HepG2 (cell line): ENCODE results near the gene NUAK2. TPM values are rescaled to one million over a fixed set of nuclear protein-coding genes. Genes with fewer than 3 reads are reported as not detected.

ENCODE experiments used
- ATAC-seq: fragments of 200-7000 bp; cut with Tn5 transposase; 3 replicates; pipeline ENCODE4 v1.9.1; 2020; ENCODE audit warnings: mild to moderate bottlenecking, moderate library complexity
- BruUV-seq: library from RNA; stranded (reverse); fragments of 400-500 nt; replicated peaks from 2 replicates; lab custom pipeline; 2021; lab: Mats Ljungman, UMichigan
- CTCF ChIA-PET: fragments of 300-600 bp; formaldehyde crosslinking; extraction: SDS; loops from one replicate; lab custom pipeline; 2021; ENCODE audit warnings: low total read pairs, inconsistent platforms, low intra/inter-chr PET ratio; lab: Yijun Ruan, JAX
- POLR2A ChIA-PET: fragments of 350-600 bp; sonication (Branson Sonifier 250); formaldehyde crosslinking; loops from one replicate; lab custom pipeline; 2020; ENCODE audit warnings: antibody characterized with exemption, inconsistent platforms; lab: Yijun Ruan, JAX
- DNase-seq: peaks from one replicate; pipeline ENCODE4 v3.0.0-alpha.2; 2015; ENCODE audit warnings: low spot score
- FAIRE-seq: peaks from 3 replicates; lab custom pipeline; 2011; peaks lifted over from hg19 to GRCh38; lab: Jason Lieb, UNC
- H2AFZ ChIP-seq: one replicate; pipeline ENCODE4 v1.6.1; 2011; ENCODE audit warnings: low read length, inconsistent platforms
- H3K27ac ChIP-seq: fragments of 300-600 bp; 3 replicates; pipeline ENCODE4 v1.8.0; 2011; ENCODE audit warnings: mixed run types, mild to moderate bottlenecking, mixed read lengths, low read length, inconsistent platforms; ENCODE audit not compliant: insufficient read depth; ENCODE audit errors: extremely low read length
- H3K27me3 ChIP-seq, 2 experiments: fragments of 200-600 bp in 1 of 2; 2 replicates in 1 of 2; 3 replicates in 1 of 2; pipeline versions ENCODE4 v1.6.0 to v1.8.0; 2011; ENCODE audit warnings: low read length in 2 of 2, mild to moderate bottlenecking in 2 of 2, moderate library complexity in 2 of 2, inconsistent platforms in 1 of 2; ENCODE audit not compliant: insufficient read depth in 2 of 2, control insufficient read depth in 1 of 2
- H3K36me3 ChIP-seq, 2 experiments: fragments of 200-600 bp in 1 of 2; replicated peaks in 1 of 2; 2 replicates in 1 of 2; 3 replicates in 1 of 2; pipeline versions ENCODE4 v1.5.1 to v1.8.0; 2011; ENCODE audit warnings: low read length in 2 of 2, inconsistent platforms in 1 of 2; ENCODE audit not compliant: insufficient read depth in 2 of 2, control insufficient read depth in 1 of 2
- H3K4me1 ChIP-seq: 2 replicates; pipeline ENCODE4 v1.5.1; 2012; ENCODE audit warnings: low read length, inconsistent platforms; ENCODE audit not compliant: insufficient read depth
- H3K4me2 ChIP-seq: 2 replicates; pipeline ENCODE4 v1.6.0; 2011; ENCODE audit warnings: low read depth, low read length, inconsistent platforms
- H3K4me3 ChIP-seq, 3 experiments: fragments of 200-600 bp in 1 of 3; sonication (generic), shearing (Covaris generic) in 1 of 3; replicated peaks in 1 of 3; 2 replicates each; pipeline ENCODE4 v1.5.1; 2011 to 2016; ENCODE audit warnings: low read length in 3 of 3, inconsistent platforms in 2 of 3, low read depth in 2 of 3, mild to moderate bottlenecking in 2 of 3, control low read depth in 1 of 3, mixed read lengths in 1 of 3; ENCODE audit not compliant: insufficient read depth in 1 of 3
- H3K79me2 ChIP-seq: one replicate; pipeline ENCODE4 v1.6.1; 2011; ENCODE audit warnings: low read length, inconsistent platforms; ENCODE audit not compliant: insufficient read depth
- H3K9ac ChIP-seq: 2 replicates; pipeline ENCODE4 v1.6.0; 2011; ENCODE audit warnings: mild to moderate bottlenecking, low read depth, low read length, inconsistent platforms; ENCODE audit not compliant: insufficient read depth
- H3K9me3 ChIP-seq: 2 replicates; pipeline ENCODE4 v1.5.1; 2012; ENCODE audit warnings: mild to moderate bottlenecking, low read length
- H4K20me1 ChIP-seq: 2 replicates; pipeline ENCODE4 v1.6.0; 2011; ENCODE audit warnings: inconsistent platforms, mild to moderate bottlenecking, low read length, moderate library complexity; ENCODE audit not compliant: insufficient read depth
- DMTF1 ChIP-seq: sonication (generic); formaldehyde crosslinking; IDR thresholded peaks from 2 replicates; pipeline ENCODE4 v1.4.0; 2020; ENCODE audit warnings: mild to moderate bottlenecking, missing genetic modification reagents
- POLR2A ChIP-seq, 2 experiments: IDR thresholded peaks; 2 replicates each; pipeline ENCODE4 v1.6.1; 2011; ENCODE audit warnings: low read depth in 2 of 2, low read length in 2 of 2, mild to moderate bottlenecking in 1 of 2, moderate library complexity in 1 of 2; ENCODE audit not compliant: insufficient read depth in 1 of 2
- SNAPC4 ChIP-seq: sonication (generic); formaldehyde crosslinking; IDR thresholded peaks from 2 replicates; pipeline ENCODE4 v1.4.0; 2020; ENCODE audit warnings: mild to moderate bottlenecking, missing genetic modification reagents
- ZNF335 ChIP-seq: sonication (generic); formaldehyde crosslinking; IDR thresholded peaks from 2 replicates; pipeline ENCODE4 v1.4.0; 2020; ENCODE audit warnings: missing genetic modification reagents
- ZNF75D ChIP-seq: sonication (generic); formaldehyde crosslinking; IDR thresholded peaks from 2 replicates; pipeline ENCODE4 v1.8.1; 2023; ENCODE audit warnings: missing genetic modification reagents, mild to moderate bottlenecking, borderline replicate concordance
- ZNF780A ChIP-seq: sonication (generic); formaldehyde crosslinking; IDR thresholded peaks from 2 replicates; pipeline ENCODE4 v1.8.0; 2022; ENCODE audit warnings: mild to moderate bottlenecking, missing genetic modification reagents, moderate library complexity
- WGBS: methylation state at CpG from one replicate; pipeline ENCODE4 v1.1.6; 2017; ENCODE audit warnings: low lambda C conversion rate; 5-methylcytosine and 5-hydroxymethylcytosine counted together
- in situ Hi-C: cut with HindIII; loops from 2 replicates; pipeline ENCODE4 v1.10.0; 2017; ENCODE audit warnings: low pct_unique_long_range_greater_than_20kb; ENCODE audit not compliant: extremely low pct_ligation_motif_present
- intact Hi-C: fragments of 100-400 bp; cut with micrococcal nuclease; formaldehyde crosslinking; loops from one replicate; pipeline ENCODE4 v1.10.0; 2022; ENCODE audit not compliant: unreplicated experiment
- polyA plus RNA-seq, 8 experiments: library from polyadenylated mRNA; depleted of rRNA in 3 of 8; stranded (reverse) in 7 of 8; unstranded in 1 of 8; fragments of >200 nt; fragmentation: Illumina TruSeq in 4 of 8; extraction: Trizol in 4 of 8; gene quantifications; 2 replicates each; pipeline versions ENCODE4 v1.2.1 to v1.2.3, GENCODE V29; 2011 to 2016; ENCODE audit warnings: low read depth in 4 of 8, missing spikeins in 1 of 8, mixed read lengths in 1 of 8; ENCODE audit not compliant: insufficient read depth in 1 of 8
- total RNA-seq, 5 experiments: library from RNA; depleted of rRNA; stranded (reverse); fragments of >200 nt; fragmentation: Illumina TruSeq; extraction: Trizol; gene quantifications; 2 replicates each; pipeline ENCODE4 v1.2.3, GENCODE V29; 2016; ENCODE audit warnings: low read depth in 1 of 5
- TF ChIP-seq, protein P1 (sequence below): sonication (generic); formaldehyde crosslinking; IDR thresholded peaks from 2 replicates; pipeline ENCODE4 v1.8.1; 2023; ENCODE audit warnings: mild to moderate bottlenecking, missing genetic modification reagents

NUAK2 gene
- total and polyA plus RNA-seq, 2 of the 13 experiments (the other 11 are each of a cell fraction or from before 2014, with no cell fraction given), result 0.75 to 1.1 TPM

DNA sequence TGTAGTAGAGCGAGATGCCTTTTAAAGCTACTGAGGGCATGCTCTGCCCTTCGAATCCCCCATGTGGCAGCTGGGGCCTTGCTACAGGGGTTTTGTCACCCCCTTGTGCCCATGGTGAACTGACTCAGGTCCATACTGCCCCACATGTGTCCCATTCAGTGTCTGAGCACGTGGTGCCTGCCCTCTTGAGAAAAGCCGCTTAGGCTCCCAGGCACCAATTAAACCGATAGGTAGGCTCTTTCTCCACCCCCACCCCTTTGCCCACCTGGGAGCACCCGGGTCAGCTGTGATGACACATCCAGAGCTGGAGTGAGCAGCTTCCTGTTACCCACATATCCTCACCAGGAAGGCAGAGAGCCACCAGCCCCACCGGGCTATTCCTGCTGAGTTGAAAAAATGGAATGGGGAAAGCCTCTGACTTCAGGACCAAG is 63.3 kb downstream of the NUAK2 start (continued):
- TF ChIP-seq, protein P1, sequence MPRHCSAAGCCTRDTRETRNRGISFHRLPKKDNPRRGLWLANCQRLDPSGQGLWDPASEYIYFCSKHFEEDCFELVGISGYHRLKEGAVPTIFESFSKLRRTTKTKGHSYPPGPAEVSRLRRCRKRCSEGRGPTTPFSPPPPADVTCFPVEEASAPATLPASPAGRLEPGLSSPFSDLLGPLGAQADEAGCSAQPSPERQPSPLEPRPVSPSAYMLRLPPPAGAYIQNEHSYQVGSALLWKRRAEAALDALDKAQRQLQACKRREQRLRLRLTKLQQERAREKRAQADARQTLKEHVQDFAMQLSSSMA (CRISPR knock-in tag), result no peak
- TF ChIP-seq ZNF780A, result no peak

DNA sequence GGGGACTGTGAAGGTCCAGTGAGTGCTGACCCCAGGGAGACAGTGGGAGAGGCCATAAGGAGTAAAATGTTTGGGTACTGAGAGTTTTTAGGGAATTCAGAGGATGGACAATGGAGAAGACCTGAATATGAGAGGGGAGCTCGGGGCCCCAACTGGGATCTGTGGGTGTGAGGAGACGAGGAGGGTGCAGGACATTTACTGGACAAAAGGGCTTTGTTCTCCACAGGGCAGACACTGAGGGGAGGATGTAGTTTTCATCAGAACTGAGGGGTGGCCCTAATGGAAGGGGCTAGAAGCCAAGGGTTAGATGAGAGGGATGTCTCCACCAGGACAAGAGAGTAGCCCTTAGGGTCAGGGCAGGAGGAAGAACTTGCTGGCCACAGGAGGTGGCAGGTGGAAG is 63.8 kb downstream of the NUAK2 start:
- Histone ChIP-seq H3K36me3 (no peaks in the 10 kb centered on the region), H2AFZ (no peak overlapping the region), H3K27me3 (peaks cover 3 to 46% of the 10 kb centered on the region in 2 experiments; a peak in 4 of 5 replicates), H3K9me3 (no peaks in the 10 kb centered on the region), H3K4me2 (no peak overlapping the region), H3K27ac (no peak overlapping the region), H4K20me1 (no peaks in the 10 kb centered on the region), H3K4me1 (peaks cover 22% of the 10 kb centered on the region), H3K79me2 (no peaks in the 10 kb centered on the region), H3K9ac (no peak overlapping the region), H3K4me3 (no peak overlapping the region)
- ATAC-seq (no peak), FAIRE-seq (no peak), DNase-seq (no peak)
- ChIA-PET POLR2A (no interaction called here), CTCF (no interaction called here)
- in situ Hi-C loops, result loop anchor here (5.0 to 10.0 kb wide), 2 partner anchors 193 to 280 kb away; no protein-coding TSS in a partner anchor
- no TSS peak for BruUV-seq
- TF ChIP-seq ZNF75D (no peak), SNAPC4 (no peak), ZNF335 (CRISPR knock-in tag) (no peak), POLR2A (IDR thresholded peaks at IDR 0.05; ENCODE audit: insufficient read depth in 1 of 2, low read depth in 2 of 2, low read length in 2 of 2) (no peak), DMTF1 (no peak)
- WGBS, result 10% methylated on average over 2 of the region's 2 CpGs
- intact Hi-C loops, result loop anchor here (2.0 to 5.0 kb wide), 3 partner anchors 67 to 197 kb away; partner anchors contain the start of gene RBBP5
